Right lobe of liver (tissue), 6 donors: Measurements from ENCODE around the gene BBS1. TPM values are rescaled to one million over a fixed set of nuclear protein-coding genes. Genes with fewer than 3 reads are reported as not detected.

Source experiments
- ATAC-seq, 4 donors: fragments of 200-7000 bp; cut with Tn5 transposase; one replicate each; pipeline ENCODE4 v1.9.1; 2020; ENCODE audit warnings: mild to moderate bottlenecking in 4 of 4, moderate library complexity in 4 of 4
- DNase-seq, 3 donors: peaks; one replicate each; pipeline ENCODE4 v3.0.0-alpha.2; 2020
- H3K27ac ChIP-seq, 3 donors: fragments of 200-600 bp; one replicate each; pipeline ENCODE4 v1.8.0; 2022
- H3K27me3 ChIP-seq, 2 donors: fragments of 200-600 bp; one replicate each; pipeline ENCODE4 v1.8.0; 2022
- H3K36me3 ChIP-seq, 4 donors: fragments of 200-600 bp; sonication (generic) in 1 of 4; one replicate each; pipeline versions ENCODE4 v1.5.1 to v1.8.0; 2017 to 2022; ENCODE audit warnings: control low read depth in 1 of 4
- H3K4me1 ChIP-seq, 4 donors: fragments of 200-600 bp; sonication (generic) in 1 of 4; one replicate each; pipeline versions ENCODE4 v1.5.1 to v1.8.0; 2017 to 2022; ENCODE audit warnings: control low read depth in 1 of 4
- H3K4me3 ChIP-seq, 3 donors: fragments of 200-600 bp; one replicate each; pipeline ENCODE4 v1.8.0; 2022
- H3K9me3 ChIP-seq, 4 donors: fragments of 200-600 bp; sonication (generic) in 1 of 4; one replicate each; pipeline versions ENCODE4 v1.5.1 to v1.8.0; 2017 to 2022; ENCODE audit warnings: control low read depth in 1 of 4
- POLR2A ChIP-seq: fragments of 450-650 bp; IDR thresholded peaks from one replicate; pipeline ENCODE4 v1.6.1; 2017; ENCODE audit warnings: antibody characterized with exemption, mild to moderate bottlenecking
- WGBS: methylation state at CpG from one replicate; pipeline ENCODE4 v1.1.6; 2018; ENCODE audit warnings: low coverage, low lambda C conversion rate; ENCODE audit not compliant: insufficient coverage; ENCODE audit errors: missing lambda C conversion rate; 5-methylcytosine and 5-hydroxymethylcytosine counted together
- intact Hi-C, 2 donors: fragments of 100-400 bp; cut with DNase I; formaldehyde crosslinking; loops; one replicate each; pipeline versions ENCODE4 v1.11.2 to v1.14.1; 2022
- total RNA-seq, 6 experiments: library from RNA; depleted of rRNA in 2 of 6; stranded (reverse); fragments of >200 nt in 2 of 6; fragmentation: NEBNext Ultra II Directional in 3 of 6; extraction: Animal tissue kit (Norgen Biotek cat#: 25700) in 3 of 6; gene quantifications; one replicate each; pipeline versions ENCODE4 v1.1.0 to v1.2.4, GENCODE V29; 2016 to 2023
- TF ChIP-seq, protein P1 (sequence below), 4 donors: fragments of 200-600 bp in 3 of 4; fragments of 450-650 bp in 1 of 4; IDR thresholded peaks; one replicate each; pipeline versions ENCODE4 v1.5.1 to v1.8.0; 2016 to 2022; ENCODE audit warnings: antibody characterized with exemption in 4 of 4, mild to moderate bottlenecking in 2 of 4
- donor health status: DM: no; HTN: yes; CAD: no.
- donor health status: DM: no; HTN: no; CAD: no.
- donor health status: DM: no; HTN: no; CAD: no.
- donor health status: DM: no; HTN: yes; CAD: no.
- donor health status: DM: no; HTN: yes; CAD: no.

The BBS1 gene
- total RNA-seq, 6 experiments from 2014 or later = 6.2 to 18.1 (median 11.2) TPM

DNA sequence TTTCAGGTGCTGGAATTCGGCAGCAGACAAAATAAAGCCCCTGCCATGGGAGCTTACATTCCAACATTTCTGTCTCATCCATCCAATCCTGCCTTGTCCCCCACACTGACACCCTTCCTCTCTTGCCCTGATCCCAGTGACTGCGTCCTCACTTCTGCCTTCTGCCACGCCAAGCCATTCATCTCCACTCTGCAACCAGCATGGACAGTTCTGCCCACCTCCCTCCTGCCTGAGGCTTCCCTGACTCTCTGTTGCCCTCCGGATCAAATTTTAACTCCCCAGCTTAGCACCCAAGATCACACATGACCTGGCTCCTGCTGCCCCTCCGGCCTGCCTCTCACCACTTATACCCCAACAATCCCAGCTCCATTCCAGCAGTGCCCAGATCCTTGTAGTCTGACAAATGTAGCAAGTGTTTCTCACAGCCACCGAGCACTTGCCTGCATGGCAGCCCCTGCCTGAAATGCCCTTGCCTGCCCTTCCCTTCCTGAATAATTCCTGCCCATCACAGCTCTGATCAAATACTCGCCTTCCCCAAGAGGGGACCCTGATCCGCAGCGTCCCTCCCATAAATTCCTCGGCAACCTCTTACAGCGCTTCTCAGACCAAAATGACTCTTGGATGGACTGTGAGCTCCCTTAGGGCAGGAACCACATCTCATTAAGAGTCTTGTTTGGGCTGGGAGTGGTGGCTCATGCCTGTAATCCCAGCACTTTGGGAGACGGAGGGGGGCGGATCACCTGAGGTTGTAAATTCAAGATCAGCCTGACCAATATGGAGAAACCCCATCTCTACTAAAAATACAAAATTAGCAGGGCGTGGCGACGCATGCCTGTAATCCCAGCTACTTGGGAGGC, 38.6 kb downstream of the BBS1 start:
- Histone ChIP-seq H3K9me3 (no peaks in the 10 kb centered on the region), H3K36me3 (no peaks in the 10 kb centered on the region), H3K27ac (no peak overlapping the region), H3K27me3 (no peaks in the 10 kb centered on the region), H3K4me1 (peaks cover 0 to 10% (median 0%) of the 10 kb centered on the region in 4 donors), H3K4me3 (no peak overlapping the region)
- no peak for ATAC-seq
- TF ChIP-seq, protein P1, sequence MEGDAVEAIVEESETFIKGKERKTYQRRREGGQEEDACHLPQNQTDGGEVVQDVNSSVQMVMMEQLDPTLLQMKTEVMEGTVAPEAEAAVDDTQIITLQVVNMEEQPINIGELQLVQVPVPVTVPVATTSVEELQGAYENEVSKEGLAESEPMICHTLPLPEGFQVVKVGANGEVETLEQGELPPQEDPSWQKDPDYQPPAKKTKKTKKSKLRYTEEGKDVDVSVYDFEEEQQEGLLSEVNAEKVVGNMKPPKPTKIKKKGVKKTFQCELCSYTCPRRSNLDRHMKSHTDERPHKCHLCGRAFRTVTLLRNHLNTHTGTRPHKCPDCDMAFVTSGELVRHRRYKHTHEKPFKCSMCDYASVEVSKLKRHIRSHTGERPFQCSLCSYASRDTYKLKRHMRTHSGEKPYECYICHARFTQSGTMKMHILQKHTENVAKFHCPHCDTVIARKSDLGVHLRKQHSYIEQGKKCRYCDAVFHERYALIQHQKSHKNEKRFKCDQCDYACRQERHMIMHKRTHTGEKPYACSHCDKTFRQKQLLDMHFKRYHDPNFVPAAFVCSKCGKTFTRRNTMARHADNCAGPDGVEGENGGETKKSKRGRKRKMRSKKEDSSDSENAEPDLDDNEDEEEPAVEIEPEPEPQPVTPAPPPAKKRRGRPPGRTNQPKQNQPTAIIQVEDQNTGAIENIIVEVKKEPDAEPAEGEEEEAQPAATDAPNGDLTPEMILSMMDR (IDR thresholded peaks at IDR 0.05) = no peak
- no peak for TF ChIP-seq POLR2A
- intact Hi-C loops = no loop called here
- no peak for DNase-seq
- 47% methylated on average over 9 of the region's 16 CpGs for WGBS

DNA sequence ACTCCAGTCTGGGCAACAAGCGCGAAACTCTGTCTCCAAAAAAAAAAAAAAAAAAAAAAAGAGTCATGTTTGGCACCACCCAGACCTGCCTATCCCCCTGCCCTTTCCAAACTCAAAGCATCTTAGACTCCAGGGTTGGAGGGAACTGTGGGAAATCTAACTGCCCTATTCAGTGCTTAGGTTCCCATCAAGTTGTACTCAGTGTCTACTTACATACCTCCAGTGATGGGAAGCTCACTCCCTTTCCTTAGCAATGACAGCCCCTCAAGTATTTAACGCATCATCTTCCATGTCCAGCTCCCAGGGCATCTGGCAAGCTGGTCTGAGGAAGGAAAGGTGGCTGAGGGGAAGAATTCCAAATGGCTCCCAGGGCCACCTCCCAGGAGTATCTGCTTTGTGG, 39.3 kb downstream of the BBS1 start:
- Histone ChIP-seq H3K4me1 (peaks cover 0 to 7% (median 0%) of the 10 kb centered on the region in 4 donors), H3K27me3 (no peaks in the 10 kb centered on the region), H3K9me3 (no peaks in the 10 kb centered on the region), H3K36me3 (no peaks in the 10 kb centered on the region), H3K27ac (no peak overlapping the region), H3K4me3 (no peak overlapping the region)
- DNase-seq = no peak
- intact Hi-C loops = no loop called here
- no peak for ATAC-seq
- TF ChIP-seq, protein P1 (IDR thresholded peaks at IDR 0.05) = no peak
- TF ChIP-seq POLR2A = no peak
- 70% methylated on average over 3 of the region's 3 CpGs for WGBS

GRCh38 chr11:66550887-66551286, 40.5 kb downstream of the BBS1 start:
- Histone ChIP-seq H3K9me3 (no peaks in the 10 kb centered on the region), H3K27me3 (no peaks in the 10 kb centered on the region), H3K4me3 (no peak overlapping the region), H3K4me1 (no peaks in the 10 kb centered on the region), H3K36me3 (no peaks in the 10 kb centered on the region), H3K27ac (no peak overlapping the region)
- intact Hi-C loops = no loop called here
- WGBS = 88% methylated on average over 2 of the region's 4 CpGs
- no peak for DNase-seq
- no peak for ATAC-seq
- TF ChIP-seq POLR2A = no peak

GRCh38 chr11:66554602-66555001, 44.2 kb downstream of the BBS1 start:
- TF ChIP-seq POLR2A = no peak
- TF ChIP-seq, protein P1 (IDR thresholded peaks at IDR 0.05) = no peak
- WGBS = 83% methylated on average over 4 of the region's 5 CpGs

DNA sequence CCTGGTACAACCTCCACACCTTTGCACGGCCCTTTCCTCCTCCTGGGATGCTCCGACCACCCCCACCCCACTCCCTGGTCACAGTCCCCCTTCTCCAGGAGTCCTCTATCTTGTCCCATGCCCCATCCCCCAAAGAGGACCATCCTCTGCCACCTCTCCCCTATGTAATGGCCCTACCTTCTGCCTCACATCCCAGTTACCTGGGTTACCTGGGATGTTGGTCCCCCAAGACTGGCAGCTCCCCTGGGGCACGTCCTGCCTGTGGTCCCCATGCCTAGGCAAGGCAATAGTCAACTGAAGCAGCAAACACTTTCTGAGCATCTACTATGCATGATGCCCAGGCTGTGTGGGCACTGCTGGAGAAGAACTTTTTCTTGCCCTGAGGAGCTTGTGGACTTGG, 45.0 kb downstream of the BBS1 start:
- H3K9me3 ChIP-seq = no peaks in the 10 kb centered on the region
- no peak overlapping the region for H3K27ac ChIP-seq
- 52% methylated on average over 3 of the region's 3 CpGs for WGBS
- TF ChIP-seq POLR2A = no peak
- TF ChIP-seq, protein P1 (IDR thresholded peaks at IDR 0.05) = no peak
- no peaks in the 10 kb centered on the region for H3K36me3 ChIP-seq
- DNase-seq (no peak), ATAC-seq (no peak)
- H3K4me1 ChIP-seq = peaks cover 0 to 4% (median 0%) of the 10 kb centered on the region in 4 donors
- no peak overlapping the region for H3K4me3 ChIP-seq
- intact Hi-C loops = no loop called here
- no peaks in the 10 kb centered on the region for H3K27me3 ChIP-seq

More at GRCh38 chr11:66554602-66555001, 44.2 kb downstream of the BBS1 start:
- Histone ChIP-seq H3K4me3 (no peak overlapping the region), H3K9me3 (no peaks in the 10 kb centered on the region), H3K36me3 (no peaks in the 10 kb centered on the region), H3K27ac (no peak overlapping the region), H3K4me1 (peaks cover 0 to 4% (median 0%) of the 10 kb centered on the region in 4 donors), H3K27me3 (no peaks in the 10 kb centered on the region)
- no peak for DNase-seq
- no peak for ATAC-seq
- intact Hi-C loops = no loop called here
